Middle frontal gyrus (tissue), 1 donor: ENCODE data around the gene BLTP2.

Experiments
- DNase-seq: peaks from one replicate; pipeline ENCODE4 v3.0.0-alpha.2; 2015; ENCODE audit warnings: low spot score; ENCODE audit errors: extremely low spot score

The BLTP2 gene

DNA sequence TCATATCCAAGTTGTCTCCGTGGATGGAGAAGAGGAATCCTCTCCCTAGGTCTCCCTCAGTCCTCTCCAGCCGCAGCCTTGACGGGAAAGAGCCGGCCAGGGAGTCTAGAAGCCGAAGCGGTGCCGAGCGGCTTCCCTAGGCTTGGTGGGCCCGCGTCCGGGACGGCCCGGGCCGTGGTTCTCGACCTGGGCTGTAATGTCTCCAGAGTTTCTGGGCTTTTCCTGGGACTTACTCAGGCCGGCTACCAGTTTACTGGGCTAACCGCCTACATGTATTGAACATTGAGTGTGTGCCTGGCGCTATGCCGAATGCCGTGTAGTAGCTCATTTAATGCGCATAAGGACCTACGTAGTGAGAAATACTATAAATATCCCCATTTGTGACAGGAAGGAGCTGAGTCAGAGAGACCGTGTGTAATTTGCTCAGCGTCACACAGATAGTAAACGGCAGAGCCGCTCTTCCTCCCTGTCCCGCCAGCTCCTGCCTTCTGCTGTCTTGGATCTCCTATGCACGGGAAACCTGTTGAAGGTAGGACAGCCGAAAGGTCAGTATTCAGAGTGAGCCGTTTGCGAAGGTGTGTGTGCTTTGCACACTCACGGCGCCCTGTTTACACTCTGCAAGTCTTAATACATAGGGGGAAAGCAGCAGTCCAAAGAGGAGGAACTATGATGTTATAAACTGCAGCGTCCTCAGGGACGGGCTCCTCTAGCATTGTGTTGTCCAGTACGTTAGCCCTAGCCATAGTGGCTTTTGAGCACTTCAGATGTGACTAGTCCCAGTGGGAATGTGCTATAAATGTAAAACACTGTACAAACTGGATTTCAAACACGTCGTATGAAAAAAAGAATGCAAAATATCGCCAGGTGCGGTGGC lies 45.4 kb downstream of the BLTP2 start:
- peak; percentile 48 for DNase-seq

DNA sequence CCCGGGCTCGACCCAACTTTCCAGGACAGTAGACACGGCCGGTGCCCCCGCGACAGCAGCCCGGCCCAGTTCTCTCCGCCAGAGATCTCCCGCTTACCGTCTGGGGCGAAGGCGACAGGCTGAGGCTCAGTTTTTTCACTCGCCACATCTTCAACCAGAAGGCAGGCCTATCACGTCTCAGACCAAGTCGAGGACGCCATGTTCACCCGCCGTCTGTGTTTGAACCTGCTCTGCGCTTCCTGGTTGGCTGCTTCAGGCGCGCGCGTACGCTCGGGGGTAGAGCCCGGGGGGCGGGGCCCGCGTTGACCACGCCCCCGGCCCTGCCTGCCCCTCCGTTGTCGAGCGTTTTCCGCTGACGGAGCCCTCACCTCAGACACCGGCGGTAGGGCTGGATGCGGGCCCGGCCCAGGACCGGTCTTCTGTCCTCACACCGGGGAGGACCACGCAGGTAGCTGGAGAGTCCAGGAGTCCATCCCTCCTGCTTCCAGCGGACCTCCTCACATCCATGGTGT lies 46.1 kb downstream of the BLTP2 start, which contains the start of gene SPAG5:
Gene SPAG5 (minus strand): TSS at position 227 of the 512 bp plus-strand sequence. CDS start 79 bp downstream, at position 148.
- DNase-seq = peak; percentile 78

GRCh38 chr17:28598389-28598788 lies 46.6 kb downstream of the BLTP2 start:
- DNase-seq = no peak

DNA sequence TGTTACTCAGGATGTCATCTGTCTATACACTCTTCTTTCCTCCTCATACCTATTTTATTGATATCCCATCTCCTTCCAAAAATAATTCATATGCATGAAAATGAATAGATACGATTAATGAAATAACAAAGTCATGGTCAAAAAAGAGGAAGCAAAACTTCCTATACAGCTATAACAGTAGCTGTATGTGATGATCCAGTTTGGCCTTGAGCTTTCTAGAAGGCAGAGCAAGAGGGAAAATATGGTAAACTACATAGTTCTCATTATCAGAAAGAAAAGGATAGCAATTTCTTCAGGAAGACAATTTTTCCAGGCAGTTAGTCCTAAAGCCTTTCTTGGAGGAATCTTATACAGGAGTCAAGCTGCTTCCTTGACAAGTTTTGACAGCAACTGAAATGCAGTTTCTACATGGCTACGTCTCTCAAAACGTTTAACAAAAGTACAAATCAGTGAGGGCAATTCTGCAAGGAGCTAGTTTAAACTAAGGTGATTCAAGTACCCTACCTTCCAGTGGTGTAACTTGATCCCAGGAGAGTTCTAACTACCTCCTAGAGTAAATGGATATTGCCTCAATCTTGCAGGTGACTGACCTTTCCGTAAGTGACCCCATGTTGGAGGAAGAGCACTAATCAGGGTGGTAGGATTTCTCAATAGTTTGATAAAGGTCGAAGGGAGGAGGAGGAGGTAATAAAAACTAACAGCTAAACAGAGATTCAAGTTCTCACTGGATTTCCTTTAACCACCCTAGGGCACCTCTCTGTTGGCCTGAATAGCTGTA lies 47.2 kb downstream of the BLTP2 start:
- DNase-seq = no peak
